H1 (cell line): ENCODE data around the gene GDF9. TPM values are rescaled to one million over a fixed set of nuclear protein-coding genes. Genes with fewer than 3 reads are reported as not detected.

Experiments
- CTCF ChIA-PET: fragments of 300-600 bp; sonication (Branson Sonifier 250); formaldehyde crosslinking; loops from one replicate; lab custom pipeline; 2021; ENCODE audit not compliant: partially characterized antibody; lab: Charles Lee
- POLR2A ChIA-PET: fragments of 300-600 bp; sonication (Branson Sonifier 250); formaldehyde crosslinking; loops from one replicate; lab custom pipeline; 2021; ENCODE audit warnings: inconsistent platforms; ENCODE audit not compliant: partially characterized antibody; lab: Charles Lee
- DNase-seq, 2 experiments: peaks; one replicate each; pipeline versions ENCODE4 v3.0.0 to v3.0.0-alpha.2; 2010 to 2022; ENCODE audit warnings: low spot score in 2 of 2, low read depth in 1 of 2, mixed read lengths in 1 of 2
- FAIRE-seq: peaks from 2 replicates; lab custom pipeline; 2011; peaks lifted over from hg19 to GRCh38; lab: Jason Lieb, UNC
- H2AFZ ChIP-seq: 2 replicates; pipeline ENCODE4 v1.8.1; 2012; ENCODE audit warnings: low read length, inconsistent platforms
- H2AK5ac ChIP-seq: 2 replicates; pipeline ENCODE4 v1.6.1; 2013; ENCODE audit warnings: low read depth, low read length
- H2BK120ac ChIP-seq: replicated peaks from 2 replicates; pipeline ENCODE3; 2013; ENCODE audit warnings: low read depth, low read length, inconsistent platforms
- H2BK12ac ChIP-seq: 2 replicates; pipeline ENCODE4 v1.6.1; 2013; ENCODE audit warnings: low read depth, low read length
- H2BK15ac ChIP-seq: 2 replicates; pipeline ENCODE4 v1.6.1; 2013; ENCODE audit warnings: low read length
- H2BK20ac ChIP-seq: 2 replicates; pipeline ENCODE4 v1.6.1; 2013; ENCODE audit warnings: low read length
- H2BK5ac ChIP-seq: 2 replicates; pipeline ENCODE4 v1.6.1; 2013; ENCODE audit warnings: low read depth, low read length
- H3K14ac ChIP-seq: 2 replicates; pipeline ENCODE4 v1.6.1; 2013; ENCODE audit warnings: inconsistent platforms; ENCODE audit not compliant: insufficient read length
- H3K18ac ChIP-seq: 2 replicates; pipeline ENCODE4 v1.6.1; 2013; ENCODE audit warnings: low read length; ENCODE audit errors: extremely low read depth
- H3K23ac ChIP-seq: 2 replicates; pipeline ENCODE4 v1.6.1; 2013; ENCODE audit warnings: inconsistent platforms; ENCODE audit not compliant: insufficient read length
- H3K23me2 ChIP-seq: 2 replicates; pipeline ENCODE4 v1.6.1; 2013; ENCODE audit warnings: low read depth, low read length
- H3K27ac ChIP-seq: 2 replicates; pipeline ENCODE4 v1.6.1; 2011; ENCODE audit warnings: low read depth, low read length, inconsistent platforms
- H3K27me3 ChIP-seq, 4 experiments: replicated peaks in 1 of 4; 1 replicate in 1 of 4; 2 replicates in 3 of 4; pipeline versions ENCODE4 v1.6.1 to v1.8.1; 2011 to 2013; ENCODE audit warnings: low read length in 3 of 4, mild to moderate bottlenecking in 3 of 4, inconsistent platforms in 2 of 4, mixed read lengths in 2 of 4, moderate library complexity in 1 of 4; ENCODE audit not compliant: control insufficient read depth in 3 of 4, insufficient read depth in 3 of 4; ENCODE audit errors: extremely low read depth in 1 of 4
- H3K36me3 ChIP-seq, 4 experiments: 2 replicates each; pipeline versions ENCODE4 v1.6.1 to v1.8.1; 2011 to 2013; ENCODE audit warnings: mild to moderate bottlenecking in 4 of 4, low read length in 3 of 4, moderate library complexity in 2 of 4, control low read depth in 1 of 4, inconsistent platforms in 1 of 4; ENCODE audit not compliant: insufficient read depth in 4 of 4, control insufficient read depth in 2 of 4
- H3K4ac ChIP-seq: replicated peaks from 2 replicates; pipeline ENCODE3; 2013; ENCODE audit warnings: low read length, low read depth, mixed read lengths, inconsistent platforms; ENCODE audit not compliant: insufficient read length
- H3K4me1 ChIP-seq, 4 experiments: replicated peaks in 1 of 4; 1 replicate in 1 of 4; 2 replicates in 3 of 4; pipeline versions ENCODE4 v1.6.1 to v1.8.1; 2011 to 2013; ENCODE audit warnings: low read length in 3 of 4, inconsistent platforms in 2 of 4, mixed read lengths in 1 of 4; ENCODE audit not compliant: insufficient read depth in 4 of 4, control insufficient read depth in 3 of 4
- H3K4me2 ChIP-seq, 2 experiments: 2 replicates each; pipeline versions ENCODE4 v1.6.1 to v1.8.1; 2011 to 2013; ENCODE audit warnings: low read depth in 2 of 2, low read length in 2 of 2, control low read depth in 1 of 2, inconsistent platforms in 1 of 2, mild to moderate bottlenecking in 1 of 2; ENCODE audit not compliant: insufficient read depth in 1 of 2
- H3K4me3 ChIP-seq, 4 experiments: fragments of 200-600, 300-600 bp in 1 of 4; sonication (generic), shearing (Covaris generic), sonication (Bioruptor Twin) in 1 of 4; 2 replicates each; pipeline versions ENCODE4 v1.5.1 to v1.8.1; 2011 to 2016; ENCODE audit warnings: low read length in 4 of 4, low read depth in 3 of 4, control low read depth in 2 of 4, inconsistent platforms in 2 of 4, mild to moderate bottlenecking in 2 of 4, mixed read lengths in 1 of 4, moderate library complexity in 1 of 4; ENCODE audit not compliant: insufficient read depth in 2 of 4; ENCODE audit errors: extremely low read depth in 1 of 4
- H3K56ac ChIP-seq: replicated peaks from 2 replicates; pipeline ENCODE3; 2013; ENCODE audit warnings: low read depth, mild to moderate bottlenecking, mixed read lengths, low read length, inconsistent platforms; ENCODE audit not compliant: insufficient read length
- H3K79me1 ChIP-seq: 2 replicates; pipeline ENCODE4 v1.6.1; 2013; ENCODE audit warnings: low read depth, low read length, control low read depth
- H3K79me2 ChIP-seq, 2 experiments: 2 replicates each; pipeline versions ENCODE4 v1.6.1 to v1.8.1; 2012 to 2013; ENCODE audit warnings: low read length in 2 of 2, mild to moderate bottlenecking in 2 of 2, inconsistent platforms in 1 of 2; ENCODE audit not compliant: insufficient read depth in 2 of 2, control insufficient read depth in 1 of 2
- H3K9ac ChIP-seq, 4 experiments: replicated peaks in 1 of 4; 1 replicate in 1 of 4; 2 replicates in 3 of 4; pipeline versions ENCODE4 v1.6.1 to v1.8.1; 2011 to 2013; ENCODE audit warnings: low read depth in 3 of 4, low read length in 3 of 4, control low read depth in 2 of 4, mild to moderate bottlenecking in 2 of 4, moderate library complexity in 2 of 4, inconsistent platforms in 1 of 4; ENCODE audit errors: extremely low read depth in 1 of 4
- H3K9me3 ChIP-seq, 2 experiments: 2 replicates each; pipeline versions ENCODE4 v1.6.1 to v1.8.1; 2012 to 2013; ENCODE audit warnings: mild to moderate bottlenecking in 2 of 2, moderate library complexity in 2 of 2, control low read depth in 1 of 2, inconsistent platforms in 1 of 2, low read depth in 1 of 2, low read length in 1 of 2, mixed read lengths in 1 of 2; ENCODE audit not compliant: insufficient read depth in 2 of 2
- H4K20me1 ChIP-seq, 2 experiments: replicated peaks in 1 of 2; 2 replicates each; pipeline versions ENCODE3 to v1.8.1; 2011 to 2013; ENCODE audit warnings: inconsistent platforms in 2 of 2, low read length in 2 of 2, mild to moderate bottlenecking in 1 of 2; ENCODE audit not compliant: insufficient read depth in 2 of 2, control insufficient read depth in 1 of 2
- H4K5ac ChIP-seq: 2 replicates; pipeline ENCODE4 v1.6.1; 2013; ENCODE audit warnings: low read length, low read depth, mixed read lengths, inconsistent platforms; ENCODE audit not compliant: insufficient read length
- H4K8ac ChIP-seq: 2 replicates; pipeline ENCODE4 v1.8.0; 2013; ENCODE audit warnings: mild to moderate bottlenecking, moderate library complexity, low read length, inconsistent platforms; ENCODE audit not compliant: insufficient read depth; ENCODE audit errors: extremely low read depth
- H4K91ac ChIP-seq: replicated peaks from 2 replicates; pipeline ENCODE3; 2013; ENCODE audit warnings: low read length, mixed read lengths, inconsistent platforms; ENCODE audit not compliant: insufficient read length
- CBX8 ChIP-seq: fragments of 300-800, 300-1000 bp; sonication (generic); IDR thresholded peaks from 2 replicates; pipeline ENCODE4 v1.7.1; 2016; ENCODE audit warnings: low read depth, low read length, borderline replicate concordance
- GABPA ChIP-seq: IDR thresholded peaks from 2 replicates; pipeline ENCODE4 v1.6.1; 2011; ENCODE audit warnings: mild to moderate bottlenecking, low read length, moderate library complexity, borderline replicate concordance; ENCODE audit not compliant: insufficient read depth
- GTF2F1 ChIP-seq: IDR thresholded peaks from 2 replicates; pipeline ENCODE4 v1.6.1; 2012; ENCODE audit warnings: low read depth, low read length, improper control_type of control experiment, borderline replicate concordance
- JUND ChIP-seq: IDR thresholded peaks from 2 replicates; pipeline ENCODE4 v1.6.1; 2011; ENCODE audit warnings: mild to moderate bottlenecking, improper control_type of control experiment, low read length
- NRF1 ChIP-seq: IDR thresholded peaks from 2 replicates; pipeline ENCODE4 v1.6.1; 2011; ENCODE audit warnings: mild to moderate bottlenecking, low read depth, low read length, improper control_type of control experiment
- SAP30 ChIP-seq: fragments of 300-600 bp; sonication (generic); IDR thresholded peaks from 2 replicates; pipeline ENCODE4 v1.7.1; 2012; ENCODE audit warnings: low read length, moderate library complexity, mild to moderate bottlenecking, inconsistent platforms; ENCODE audit not compliant: insufficient read depth, insufficient replicate concordance
- SIX5 ChIP-seq: IDR thresholded peaks from 2 replicates; pipeline ENCODE4 v1.6.1; 2011; ENCODE audit warnings: mild to moderate bottlenecking, low read depth, low read length
- SP1 ChIP-seq: IDR thresholded peaks from 2 replicates; pipeline ENCODE4 v1.6.1; 2011; ENCODE audit warnings: low read depth, low read length
- SUZ12 ChIP-seq: fragments of 200-600 bp; sonication (generic); IDR thresholded peaks from 2 replicates; pipeline ENCODE4 v1.6.1; 2012; ENCODE audit warnings: mild to moderate bottlenecking, inconsistent platforms, low read length, moderate library complexity, mixed read lengths
- WGBS, 2 experiments: shearing (Covaris generic) in 1 of 2; methylation state at CpG; one replicate each; pipeline versions ENCODE4 v1.1.6 to v1.1.7; 2013 to 2015; ENCODE audit warnings: low lambda C conversion rate in 2 of 2, mixed read lengths in 2 of 2, inconsistent platforms in 1 of 2, low coverage in 1 of 2, missing lambda C conversion rate in 1 of 2; ENCODE audit not compliant: insufficient replicate concordance in 2 of 2, insufficient coverage in 1 of 2, insufficient read length in 1 of 2; ENCODE audit errors: extremely low coverage in 1 of 2, missing lambda C conversion rate in 1 of 2; 5-methylcytosine and 5-hydroxymethylcytosine counted together
- polyA plus RNA-seq, 7 experiments: library from polyadenylated mRNA; depleted of rRNA in 3 of 7; stranded (reverse) in 5 of 7; unstranded in 2 of 7; fragments of >200 nt in 5 of 7; fragments of 200-250 nt in 2 of 7; gene quantifications; 1 replicate in 5 of 7; 2 replicates in 1 of 7; 4 replicates in 1 of 7; pipeline versions ENCODE4 v1.2.1 to v1.2.3, GENCODE V29; 2011 to 2013; ENCODE audit warnings: missing spikeins in 2 of 7, mixed read lengths in 2 of 7
- total RNA-seq: library from RNA; stranded (reverse); fragmentation: NEBNext Ultra II Directional; extraction: Animal tissue kit (Norgen Biotek cat#: 25700); gene quantifications from 2 replicates; pipeline ENCODE4 v1.2.1, GENCODE V29; 2021
- TF ChIP-seq, protein P1 (sequence below): IDR thresholded peaks from 2 replicates; pipeline ENCODE4 v1.6.1; 2011; ENCODE audit warnings: low read length, improper control_type of control experiment
- TF ChIP-seq, protein P2 (sequence below): IDR thresholded peaks from 2 replicates; pipeline ENCODE4 v1.6.1; 2012; ENCODE audit warnings: inconsistent platforms

The GDF9 gene
- total and polyA plus RNA-seq, 2 of the 8 experiments (the other 6 are each of a cell fraction or from before 2014, with no cell fraction given) = 0.14 TPM; not detected in 1

DNA sequence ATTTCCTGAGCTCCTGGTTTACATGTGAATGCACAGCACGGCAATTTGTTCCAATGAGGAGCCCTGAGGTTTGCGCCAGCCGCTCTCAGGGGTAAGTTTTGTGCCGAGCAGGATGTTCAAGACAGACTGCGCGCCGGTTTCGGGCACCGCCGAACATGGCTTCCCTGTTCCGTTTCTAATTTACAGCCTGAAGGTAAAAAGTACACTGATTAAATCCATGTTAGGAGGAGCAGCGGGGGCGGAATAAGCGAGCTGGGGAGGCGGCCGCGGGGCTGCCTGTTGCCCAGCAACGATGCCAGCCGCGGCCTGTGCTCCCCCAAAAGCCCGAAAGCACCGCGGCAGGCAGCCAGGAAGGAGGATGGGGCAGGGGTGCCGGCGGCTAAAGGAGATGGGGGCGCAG, 46.8 kb downstream of the GDF9 start:
- Histone ChIP-seq H3K23ac (no peak overlapping the region), H3K27ac (no peak overlapping the region), H2AK5ac (no peak overlapping the region), H3K4me2 (no peak overlapping the region), H3K14ac (no peak overlapping the region), H3K9me3 (peaks cover 0 to 9% of the 10 kb centered on the region in 2 experiments; a peak in 2 of 4 replicates), H4K91ac (no peak overlapping the region), H2AFZ (no peak overlapping the region), H3K79me1 (no peaks in the 10 kb centered on the region), H2BK15ac (no peak overlapping the region), H3K4me3 (no peak overlapping the region), H4K20me1 (peaks cover 0 to 5% of the 10 kb centered on the region in 2 experiments), H4K5ac (no peak overlapping the region), H2BK5ac (no peak overlapping the region), H2BK20ac (no peak overlapping the region), H2BK120ac (no peak overlapping the region), H3K27me3 (peaks cover 10 to 32% (median 27%) of the 10 kb centered on the region in 4 experiments), H3K18ac (no peak overlapping the region), H2BK12ac (no peak overlapping the region), H3K36me3 (peaks cover 0 to 4% (median 0%) of the 10 kb centered on the region in 4 experiments; a peak in 1 of 8 replicates), H3K4ac (no peak overlapping the region), H3K79me2 (no peaks in the 10 kb centered on the region), H3K9ac (no peak overlapping the region), H3K4me1 (peaks cover 0 to 9% (median 5%) of the 10 kb centered on the region in 4 experiments; a peak in 6 of 7 replicates), H3K23me2 (peaks cover 6% of the 10 kb centered on the region; the same call in 1 of the 2 replicates), H4K8ac (no peak overlapping the region), H3K56ac (no peak overlapping the region)
- no peak for DNase-seq
- no peak for FAIRE-seq
- CTCF ChIA-PET = interaction anchor here (0.7 to 25.6 kb wide), 28 partner anchors 11 to 433 kb away, joined by 3 to 465 read pairs (median 4); partner anchors contain the start of genes CCNI2, GDF9, IL13 and LEAP2
- POLR2A ChIA-PET = interaction anchor here (0.8 kb wide), 1 partner anchor 9 kb away, joined by 3 read pairs; no protein-coding TSS in a partner anchor
- 80% methylated on average over 26 of the region's 26 CpGs; no CpG with 5 or more reads in 1 of the 2 experiments for WGBS, 2 experiments
- no peak for TF ChIP-seq SP1
- TF ChIP-seq CBX8 = no peak
- no peak for TF ChIP-seq SAP30
- TF ChIP-seq, protein P1, sequence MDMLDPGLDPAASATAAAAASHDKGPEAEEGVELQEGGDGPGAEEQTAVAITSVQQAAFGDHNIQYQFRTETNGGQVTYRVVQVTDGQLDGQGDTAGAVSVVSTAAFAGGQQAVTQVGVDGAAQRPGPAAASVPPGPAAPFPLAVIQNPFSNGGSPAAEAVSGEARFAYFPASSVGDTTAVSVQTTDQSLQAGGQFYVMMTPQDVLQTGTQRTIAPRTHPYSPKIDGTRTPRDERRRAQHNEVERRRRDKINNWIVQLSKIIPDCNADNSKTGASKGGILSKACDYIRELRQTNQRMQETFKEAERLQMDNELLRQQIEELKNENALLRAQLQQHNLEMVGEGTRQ = no peak
- TF ChIP-seq, protein P2, sequence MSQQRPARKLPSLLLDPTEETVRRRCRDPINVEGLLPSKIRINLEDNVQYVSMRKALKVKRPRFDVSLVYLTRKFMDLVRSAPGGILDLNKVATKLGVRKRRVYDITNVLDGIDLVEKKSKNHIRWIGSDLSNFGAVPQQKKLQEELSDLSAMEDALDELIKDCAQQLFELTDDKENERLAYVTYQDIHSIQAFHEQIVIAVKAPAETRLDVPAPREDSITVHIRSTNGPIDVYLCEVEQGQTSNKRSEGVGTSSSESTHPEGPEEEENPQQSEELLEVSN = no peak
- TF ChIP-seq GABPA = no peak
- no peak for TF ChIP-seq SUZ12
- no peak for TF ChIP-seq NRF1
- TF ChIP-seq JUND = no peak
- no peak for TF ChIP-seq GTF2F1
- TF ChIP-seq SIX5 = no peak
